ENCODE results near the gene HBEGF.

- TF ChIP-seq CTCF (IDR thresholded peaks at IDR 0.05; ENCODE audit: low read length) = no peak
- TF ChIP-seq EZH2 (IDR thresholded peaks at IDR 0.05; ENCODE audit: borderline replicate concordance, low read length) = no peak
These were observed 21.7 kb downstream of the HBEGF start for GRCh38 chr5:140324617-140325241.
